ENCODE results near the gene DDX52.

DDX52 gene

GRCh38 chr17:37661400-37662014, 18.3 kb upstream of the DDX52 start:
- no peak for TF ChIP-seq CTCF (IDR thresholded peaks at IDR 0.05; ENCODE audit: extremely low read depth, insufficient read depth, missing control alignments)
- in situ Hi-C loops (cut with MboI; ENCODE audit: low pct_unique_long_range_greater_than_20kb, low sequenced_read_pairs, unreplicated experiment): no loop called here
- DNase-seq (ENCODE audit: low spot score): no peak

GRCh38 chr17:37659925-37660324, 16.7 kb upstream of the DDX52 start:
- DNase-seq (ENCODE audit: low spot score): no peak
- in situ Hi-C loops (cut with MboI; ENCODE audit: low pct_unique_long_range_greater_than_20kb, low sequenced_read_pairs, unreplicated experiment): no loop called here
- TF ChIP-seq CTCF (IDR thresholded peaks at IDR 0.05; ENCODE audit: extremely low read depth, insufficient read depth, missing control alignments): no peak

- DNase-seq (ENCODE audit: low spot score): no peak
- in situ Hi-C loops (cut with MboI; ENCODE audit: low pct_unique_long_range_greater_than_20kb, low sequenced_read_pairs, unreplicated experiment): no loop called here
- TF ChIP-seq CTCF (IDR thresholded peaks at IDR 0.05; ENCODE audit: extremely low read depth, insufficient read depth, missing control alignments): no peak
These were observed 14.0 kb upstream of the DDX52 start for GRCh38 chr17:37657202-37657601.

- DNase-seq (ENCODE audit: low spot score): no peak
- no peak for TF ChIP-seq CTCF (IDR thresholded peaks at IDR 0.05; ENCODE audit: extremely low read depth, insufficient read depth, missing control alignments)
- in situ Hi-C loops (cut with MboI; ENCODE audit: low pct_unique_long_range_greater_than_20kb, low sequenced_read_pairs, unreplicated experiment): no loop called here
These were observed 8.6 kb upstream of the DDX52 start for GRCh38 chr17:37651849-37652248.

- DNase-seq (ENCODE audit: low spot score): peak; percentile 25
- in situ Hi-C loops (cut with MboI; ENCODE audit: low pct_unique_long_range_greater_than_20kb, low sequenced_read_pairs, unreplicated experiment): no loop called here
- peak; percentile 52 for TF ChIP-seq CTCF (IDR thresholded peaks at IDR 0.05; ENCODE audit: extremely low read depth, insufficient read depth, missing control alignments)
These were observed 7.3 kb upstream of the DDX52 start for GRCh38 chr17:37650419-37651003.

- no peak for DNase-seq (ENCODE audit: low spot score)
These were observed 5.3 kb upstream of the DDX52 start for GRCh38 chr17:37648555-37648954.

More at GRCh38 chr17:37648555-37648954, 5.3 kb upstream of the DDX52 start:
- no peak for TF ChIP-seq CTCF (IDR thresholded peaks at IDR 0.05; ENCODE audit: extremely low read depth, insufficient read depth, missing control alignments)
- in situ Hi-C loops (cut with MboI; ENCODE audit: low pct_unique_long_range_greater_than_20kb, low sequenced_read_pairs, unreplicated experiment): no loop called here

All from GM13977 (cell line).